Measurements from ENCODE around the gene HEATR1.
"Not testable (repeated sequence)": the region's sequence is repeated elsewhere in the genome, so short reads cannot be mapped to it uniquely, and the experiment has no call there.

Gene HEATR1, protein sequence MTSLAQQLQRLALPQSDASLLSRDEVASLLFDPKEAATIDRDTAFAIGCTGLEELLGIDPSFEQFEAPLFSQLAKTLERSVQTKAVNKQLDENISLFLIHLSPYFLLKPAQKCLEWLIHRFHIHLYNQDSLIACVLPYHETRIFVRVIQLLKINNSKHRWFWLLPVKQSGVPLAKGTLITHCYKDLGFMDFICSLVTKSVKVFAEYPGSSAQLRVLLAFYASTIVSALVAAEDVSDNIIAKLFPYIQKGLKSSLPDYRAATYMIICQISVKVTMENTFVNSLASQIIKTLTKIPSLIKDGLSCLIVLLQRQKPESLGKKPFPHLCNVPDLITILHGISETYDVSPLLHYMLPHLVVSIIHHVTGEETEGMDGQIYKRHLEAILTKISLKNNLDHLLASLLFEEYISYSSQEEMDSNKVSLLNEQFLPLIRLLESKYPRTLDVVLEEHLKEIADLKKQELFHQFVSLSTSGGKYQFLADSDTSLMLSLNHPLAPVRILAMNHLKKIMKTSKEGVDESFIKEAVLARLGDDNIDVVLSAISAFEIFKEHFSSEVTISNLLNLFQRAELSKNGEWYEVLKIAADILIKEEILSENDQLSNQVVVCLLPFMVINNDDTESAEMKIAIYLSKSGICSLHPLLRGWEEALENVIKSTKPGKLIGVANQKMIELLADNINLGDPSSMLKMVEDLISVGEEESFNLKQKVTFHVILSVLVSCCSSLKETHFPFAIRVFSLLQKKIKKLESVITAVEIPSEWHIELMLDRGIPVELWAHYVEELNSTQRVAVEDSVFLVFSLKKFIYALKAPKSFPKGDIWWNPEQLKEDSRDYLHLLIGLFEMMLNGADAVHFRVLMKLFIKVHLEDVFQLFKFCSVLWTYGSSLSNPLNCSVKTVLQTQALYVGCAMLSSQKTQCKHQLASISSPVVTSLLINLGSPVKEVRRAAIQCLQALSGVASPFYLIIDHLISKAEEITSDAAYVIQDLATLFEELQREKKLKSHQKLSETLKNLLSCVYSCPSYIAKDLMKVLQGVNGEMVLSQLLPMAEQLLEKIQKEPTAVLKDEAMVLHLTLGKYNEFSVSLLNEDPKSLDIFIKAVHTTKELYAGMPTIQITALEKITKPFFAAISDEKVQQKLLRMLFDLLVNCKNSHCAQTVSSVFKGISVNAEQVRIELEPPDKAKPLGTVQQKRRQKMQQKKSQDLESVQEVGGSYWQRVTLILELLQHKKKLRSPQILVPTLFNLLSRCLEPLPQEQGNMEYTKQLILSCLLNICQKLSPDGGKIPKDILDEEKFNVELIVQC (N-terminal part only)

DNA sequence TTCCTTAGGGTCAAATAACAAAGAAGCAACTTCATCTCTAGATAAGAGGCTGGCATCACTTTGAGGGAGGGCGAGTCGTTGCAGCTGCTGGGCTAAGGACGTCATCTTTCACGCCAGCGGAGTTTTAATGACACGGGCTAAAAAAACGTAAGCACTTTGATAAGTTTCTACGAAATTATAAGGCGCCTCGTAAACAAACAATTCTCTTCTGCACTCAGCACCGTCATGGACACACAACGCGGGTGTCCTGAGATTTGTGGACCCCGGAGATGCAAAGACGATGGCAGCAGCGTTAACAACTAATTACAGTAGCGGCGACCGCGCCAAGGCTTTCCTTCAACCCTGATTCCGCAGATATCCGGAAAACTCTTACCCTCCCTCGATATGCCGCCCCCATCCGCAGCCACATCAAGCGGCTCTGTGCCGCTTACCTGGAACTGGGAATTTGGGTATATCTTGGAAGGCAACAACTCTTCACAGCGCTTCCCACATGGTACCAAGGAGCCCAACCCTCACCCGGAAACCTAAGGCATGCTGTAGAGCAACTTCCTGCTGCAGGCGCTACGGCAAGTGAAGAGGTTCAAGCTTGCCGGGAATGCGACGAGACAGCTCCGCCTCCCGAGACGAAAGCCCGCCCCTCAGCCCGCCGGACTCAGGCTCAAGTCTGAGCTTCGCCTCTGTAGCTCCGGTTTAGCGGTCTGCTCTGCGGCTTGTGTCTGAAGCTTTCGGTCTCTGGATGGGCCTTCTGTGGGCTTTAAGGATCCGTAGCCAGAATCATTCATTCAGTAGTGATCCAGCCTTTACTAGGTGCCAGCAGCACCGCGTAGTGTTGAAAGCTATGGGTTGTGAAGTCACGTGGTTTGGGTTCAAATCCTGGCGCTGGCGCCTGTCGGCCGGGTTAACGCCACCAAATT is at the start of gene HEATR1:
Gene HEATR1, minus strand, starts transcription at position 526 of the 914 bp plus-strand sequence. Its CDS starts 421 bp downstream, at position 105.
- DNase-seq (ENCODE audit: low read depth, low spot score): peak; percentile 97

DNA sequence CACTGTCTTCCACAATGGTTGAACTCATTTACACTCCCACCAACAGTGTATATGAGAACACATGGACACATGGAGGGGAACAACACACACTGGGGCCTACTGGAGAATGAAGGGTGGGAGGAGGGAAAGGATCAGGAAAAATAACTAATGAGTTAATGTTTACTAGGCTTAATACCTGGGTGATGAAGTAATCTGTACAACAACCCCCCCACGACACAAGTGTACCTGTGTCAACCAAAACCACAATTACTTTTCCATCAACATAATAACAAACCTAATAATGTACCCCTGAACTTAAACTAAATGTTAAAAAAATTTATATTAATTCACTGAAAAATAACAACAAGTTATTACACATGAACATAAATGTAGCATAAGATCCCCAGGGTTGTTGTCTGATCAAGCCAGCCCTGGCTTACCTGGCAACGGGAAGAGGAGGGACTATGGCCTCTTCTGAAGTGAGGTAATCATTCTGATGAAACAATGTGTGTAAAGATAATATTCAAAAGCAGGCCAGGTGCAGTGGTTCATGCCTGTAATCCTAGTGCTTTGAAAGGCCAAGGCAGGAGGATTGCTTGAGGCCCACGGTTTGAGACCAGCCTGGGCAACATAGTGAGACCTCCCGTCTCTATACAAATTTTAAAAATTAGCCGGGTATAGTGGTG is 40.8 kb upstream of the HEATR1 start:
- DNase-seq (ENCODE audit: low read depth, low spot score): no peak

- no peak for DNase-seq (ENCODE audit: low read depth, low spot score)
Observed at GRCh38 chr1:236642763-236643162, 38.4 kb upstream of the HEATR1 start.

DNA sequence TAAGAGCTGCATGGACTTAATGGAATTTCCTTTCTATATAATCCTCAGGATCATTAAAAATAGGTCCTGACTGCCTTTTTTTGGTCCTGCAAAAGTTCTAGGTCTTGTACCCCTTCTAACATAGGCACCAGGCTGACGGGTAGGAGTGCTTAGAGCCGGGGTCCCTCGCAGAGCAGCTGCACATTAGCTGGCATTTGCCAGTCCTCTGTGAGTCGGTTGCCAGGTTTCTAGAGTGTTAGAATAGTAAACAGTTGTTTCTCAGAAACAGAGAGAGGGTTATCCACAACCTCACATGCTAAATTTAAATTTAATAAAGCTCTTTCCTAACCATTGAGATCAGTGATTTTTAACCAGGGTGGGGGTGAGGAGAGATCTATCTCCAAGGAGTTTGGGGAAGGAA is 35.4 kb upstream of the HEATR1 start:
- DNase-seq (ENCODE audit: low read depth, low spot score): no peak

- no peak for DNase-seq (ENCODE audit: low read depth, low spot score)
Observed at GRCh38 chr1:236638945-236639344, 34.6 kb upstream of the HEATR1 start.

DNA sequence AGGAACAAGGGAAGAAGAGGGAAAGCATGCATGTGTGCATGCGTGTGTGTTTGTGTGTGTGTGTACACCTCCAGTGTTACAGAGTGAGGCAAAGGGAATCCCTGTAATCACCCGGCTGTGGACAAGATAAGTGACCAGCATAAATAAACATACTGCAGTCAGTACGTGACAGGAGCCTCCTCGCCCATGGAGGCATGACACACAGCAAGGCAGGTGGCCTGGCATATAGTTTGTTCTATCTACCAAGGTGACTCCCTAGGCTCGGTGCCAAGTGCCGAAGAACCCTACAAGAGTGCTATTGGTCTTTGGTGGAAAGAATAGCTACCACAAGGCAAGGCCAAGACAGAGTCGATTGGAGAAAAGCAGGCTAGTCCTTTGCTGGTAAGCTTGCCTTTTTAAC is 31.7 kb upstream of the HEATR1 start:
- DNase-seq (ENCODE audit: low read depth, low spot score): no peak

- no peak for DNase-seq (ENCODE audit: low read depth, low spot score)
Observed at GRCh38 chr1:236627727-236628408, 23.6 kb upstream of the HEATR1 start.

- DNase-seq (ENCODE audit: low read depth, low spot score): peak; percentile 22
Observed at GRCh38 chr1:236623371-236624166, 19.3 kb upstream of the HEATR1 start.

DNA sequence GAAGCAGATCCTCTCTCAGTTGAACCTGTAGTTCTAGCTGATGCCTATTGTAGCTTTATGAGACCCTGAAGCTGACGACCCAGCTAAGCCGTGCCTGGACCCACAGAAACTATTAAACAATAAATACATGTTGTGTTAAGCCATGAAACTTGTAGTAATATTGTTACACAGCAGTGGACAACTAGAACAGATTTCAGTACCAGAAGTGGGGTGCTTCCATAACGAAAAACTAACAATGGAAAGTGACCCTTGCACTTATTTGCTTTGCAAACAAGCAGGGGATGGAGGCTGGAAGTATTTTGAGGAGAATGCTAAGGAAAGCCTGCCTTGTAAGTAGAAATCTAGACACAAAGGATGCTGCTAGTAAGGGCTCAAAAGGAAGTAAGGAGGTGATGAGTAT is 18.1 kb upstream of the HEATR1 start:
- no peak for DNase-seq (ENCODE audit: low read depth, low spot score)

DNA sequence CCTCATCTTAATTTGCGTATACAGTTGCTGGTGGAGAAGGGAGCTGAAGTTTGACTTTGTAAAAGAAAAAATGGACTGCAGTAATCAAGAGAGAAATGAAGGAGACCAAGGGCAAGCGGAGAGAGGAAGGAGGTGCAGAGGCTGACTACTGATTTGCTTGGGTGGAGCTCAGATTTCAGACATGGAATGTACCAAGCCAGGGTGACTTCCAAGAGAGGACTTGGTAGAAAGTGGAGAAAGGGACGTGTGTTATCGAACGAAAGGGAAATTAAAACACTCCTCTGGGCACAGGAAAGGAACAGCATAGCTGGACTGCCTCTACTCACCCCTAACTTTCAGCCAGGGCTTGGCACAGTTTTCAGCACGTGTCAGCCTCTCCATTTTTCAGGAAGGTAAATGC is 15.1 kb upstream of the HEATR1 start:
- no peak for DNase-seq (ENCODE audit: low read depth, low spot score)

GRCh38 chr1:236618507-236618906 is 14.2 kb upstream of the HEATR1 start:
- no peak for DNase-seq (ENCODE audit: low read depth, low spot score)

- no peak for DNase-seq (ENCODE audit: low read depth, low spot score)
Observed at GRCh38 chr1:236615399-236616148, 11.3 kb upstream of the HEATR1 start.

DNA sequence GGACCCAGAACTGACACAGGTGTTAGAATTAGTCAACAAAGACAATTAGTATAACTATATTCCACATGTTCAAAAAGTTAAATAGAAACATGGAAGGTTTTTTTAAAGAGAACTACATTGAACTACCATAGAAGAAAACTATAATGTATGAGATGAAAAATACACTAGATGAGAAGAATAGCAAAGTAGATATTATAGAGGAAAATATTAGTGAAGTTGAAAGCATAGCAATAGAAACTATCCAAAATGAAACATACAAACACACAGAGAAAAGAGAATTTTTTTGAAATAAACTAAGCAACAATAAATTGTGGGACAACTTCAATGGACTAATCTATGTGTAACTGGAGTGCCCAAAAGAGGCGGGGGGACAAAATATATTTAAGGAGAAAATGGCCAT is 8.0 kb upstream of the HEATR1 start:
- no peak for DNase-seq (ENCODE audit: low read depth, low spot score)

- DNase-seq (ENCODE audit: low read depth, low spot score): peak; percentile 39
Observed at GRCh38 chr1:236608930-236609726, 4.8 kb upstream of the HEATR1 start.

DNA sequence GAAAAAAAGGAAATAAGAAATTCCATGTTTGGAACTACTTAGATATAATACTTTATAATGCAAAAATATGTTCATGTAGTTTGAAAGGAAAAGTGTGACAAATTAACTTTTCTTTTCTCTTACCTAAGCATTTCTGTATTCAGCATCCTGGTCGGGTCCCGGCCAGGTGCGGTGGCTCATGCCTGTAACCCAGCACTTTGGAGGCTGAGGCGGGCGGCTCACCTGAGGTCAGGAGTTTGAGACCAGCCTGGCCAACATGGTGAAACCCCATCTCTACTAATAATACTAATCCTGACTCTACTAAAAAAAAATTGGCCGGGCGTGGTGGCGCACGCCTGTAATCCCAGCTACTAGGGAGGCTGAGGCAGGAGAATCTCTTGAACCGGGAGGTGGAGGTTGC is 3.3 kb upstream of the HEATR1 start:
- not testable (repeated sequence) for DNase-seq (ENCODE audit: low read depth, low spot score)

GRCh38 chr1:236604905-236605806 is 840 bp upstream of the HEATR1 start:
- no peak for DNase-seq (ENCODE audit: low read depth, low spot score)
